NCI-H2107 (cell line): ENCODE measurements around the gene CABLES1.
"Not testable (repeated sequence)": the region's sequence is repeated elsewhere in the genome, so short reads cannot be mapped to it uniquely, and the experiment has no call there.

Experiments
- DNase-seq: peaks from one replicate; lab custom pipeline; 2025; lab: John Stamatoyannopoulos, UW

Gene CABLES1

GRCh38 chr18:23142251-23142929, 7.1 kb downstream of the CABLES1 start:
- DNase-seq: no peak

GRCh38 chr18:23143016-23143814, 7.9 kb downstream of the CABLES1 start:
- no peak for DNase-seq

- DNase-seq: no peak
Observed at GRCh38 chr18:23143815-23144261, 8.6 kb downstream of the CABLES1 start.

- no peak for DNase-seq
Observed at GRCh38 chr18:23144640-23145039, 9.4 kb downstream of the CABLES1 start.

GRCh38 chr18:23145621-23146020, 10.3 kb downstream of the CABLES1 start:
- DNase-seq: no peak

GRCh38 chr18:23146861-23147469, 11.7 kb downstream of the CABLES1 start:
- no peak for DNase-seq

GRCh38 chr18:23148382-23148781, 13.1 kb downstream of the CABLES1 start:
- DNase-seq: no peak

- no peak for DNase-seq
Observed at GRCh38 chr18:23149570-23149969, 14.3 kb downstream of the CABLES1 start.

GRCh38 chr18:23151414-23152099, 16.3 kb downstream of the CABLES1 start:
- no peak for DNase-seq

- DNase-seq: no peak
Observed at GRCh38 chr18:23154030-23154429, 18.7 kb downstream of the CABLES1 start.

- DNase-seq: no peak
Observed at GRCh38 chr18:23154823-23155500, 19.7 kb downstream of the CABLES1 start.

GRCh38 chr18:23155537-23155936, 20.3 kb downstream of the CABLES1 start:
- no peak for DNase-seq

- no peak for DNase-seq
Observed at GRCh38 chr18:23156134-23156533, 20.8 kb downstream of the CABLES1 start.

GRCh38 chr18:23158058-23158457, 22.8 kb downstream of the CABLES1 start:
- no peak for DNase-seq

GRCh38 chr18:23158884-23159283, 23.6 kb downstream of the CABLES1 start:
- DNase-seq: not testable (repeated sequence)

- DNase-seq: no peak
Observed at GRCh38 chr18:23159344-23159743, 24.1 kb downstream of the CABLES1 start.

GRCh38 chr18:23162473-23162872, 27.2 kb downstream of the CABLES1 start:
- no peak for DNase-seq

- no peak for DNase-seq
Observed at GRCh38 chr18:23163786-23164533, 28.7 kb downstream of the CABLES1 start.

- no peak for DNase-seq
Observed at GRCh38 chr18:23165271-23166068, 30.2 kb downstream of the CABLES1 start.

GRCh38 chr18:23166891-23167541, 31.7 kb downstream of the CABLES1 start:
- no peak for DNase-seq
